AG09319 (cell line): Measurements from ENCODE around the gene HYAL1.
"Not testable (repeated sequence)": the region's sequence is repeated elsewhere in the genome, so short reads cannot be mapped to it uniquely, and the experiment has no call there.

Experiments
- DNase-seq: peaks from one replicate; pipeline ENCODE4 v3.0.0-alpha.2; 2010; ENCODE audit warnings: low read depth; ENCODE audit errors: extremely low read depth
- CTCF ChIP-seq: IDR thresholded peaks from 2 replicates; pipeline ENCODE4 v1.5.1; 2011; ENCODE audit warnings: low read depth, mild to moderate bottlenecking, inconsistent platforms, low read length, moderate library complexity

HYAL1 gene

GRCh38 chr3:50290161-50290641, 13.2 kb downstream of the HYAL1 start:
- TF ChIP-seq CTCF, result no peak
- DNase-seq, result no peak

- DNase-seq, result no peak
- no peak for TF ChIP-seq CTCF
These were observed 14.2 kb downstream of the HYAL1 start for GRCh38 chr3:50289130-50289529.

GRCh38 chr3:50288387-50289007, 14.9 kb downstream of the HYAL1 start:
- DNase-seq, result no peak
- TF ChIP-seq CTCF, result no peak

GRCh38 chr3:50287262-50287661, 16.1 kb downstream of the HYAL1 start:
- DNase-seq, result no peak
- TF ChIP-seq CTCF, result no peak

- DNase-seq, result no peak
- TF ChIP-seq CTCF, result no peak
These were observed 16.8 kb downstream of the HYAL1 start for GRCh38 chr3:50286322-50287227.

- not testable (repeated sequence) for DNase-seq
These were observed 19.3 kb downstream of the HYAL1 start for GRCh38 chr3:50284121-50284520.

- TF ChIP-seq CTCF, result no peak
- DNase-seq, result no peak
These were observed 23.9 kb downstream of the HYAL1 start for GRCh38 chr3:50279255-50280016.
